ENCODE data around the gene PEAK1. TPM values are rescaled to one million over a fixed set of nuclear protein-coding genes. Genes with fewer than 3 reads are reported as not detected.

Gene PEAK1
- total and polyA plus RNA-seq, 9 of the 15 experiments (the other 6 are each of a cell fraction or from before 2014, with no cell fraction given): 0.99 to 22.4 (median 10.8) TPM

DNA sequence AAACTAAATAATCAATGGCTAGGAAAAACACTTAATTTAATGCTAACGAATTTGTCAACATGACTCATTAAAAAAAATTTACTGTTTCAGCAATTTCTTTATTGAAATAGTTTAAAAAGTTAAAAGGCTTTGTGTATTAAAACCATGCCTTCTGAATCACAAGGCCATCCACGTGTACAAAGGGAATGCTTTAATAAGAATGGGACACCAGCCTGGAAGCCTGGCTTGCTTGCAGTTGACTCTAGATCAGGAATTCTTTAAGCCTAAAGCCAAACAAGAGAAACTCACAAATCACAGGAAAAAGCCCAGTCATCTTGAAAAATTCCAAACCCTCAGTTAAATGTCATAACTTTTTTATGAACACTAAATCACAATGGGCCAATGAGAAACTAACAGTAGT is 137.6 kb downstream of the PEAK1 start (continued):
- TF ChIP-seq ZNF232 (CRISPR knock-in tag; IDR thresholded peaks at IDR 0.05) (no peak), MAFF (IDR thresholded peaks at IDR 0.05; ENCODE audit: low read length) (no peak)

DNA sequence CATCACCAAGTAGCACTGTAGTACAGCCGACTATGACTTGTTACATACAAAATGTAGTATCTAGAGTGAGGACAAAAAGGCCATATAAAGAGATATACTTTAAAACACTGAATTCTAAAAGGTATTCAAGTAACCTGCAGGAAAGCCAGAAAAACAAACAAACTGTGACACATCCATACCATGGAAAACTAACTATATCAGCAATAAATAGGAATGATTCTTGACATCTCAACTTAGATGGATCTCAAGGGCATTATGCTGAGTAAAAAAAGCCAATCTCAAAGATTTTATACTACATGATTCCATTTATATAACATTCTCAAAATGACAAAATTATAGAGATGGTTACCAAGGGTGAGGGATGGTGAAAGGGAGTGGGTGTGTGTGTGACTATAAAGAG is 143.0 kb downstream of the PEAK1 start:
- POLR2A ChIA-PET: no interaction called here
- in situ Hi-C loops (cut with MboI): no loop called here
- no peak overlapping the region for H3K9ac ChIP-seq (ENCODE audit: insufficient read depth in 1 of 2, low read depth in 2 of 2, low read length in 2 of 2)
- no peak overlapping the region for H3K4me3 ChIP-seq
- no peaks in the 10 kb centered on the region for H3K4me1 ChIP-seq (replicated peaks in 1 of 2; ENCODE audit: control insufficient read depth in 2 of 2, insufficient read depth in 2 of 2, low read length in 2 of 2)
- H3K9me3 ChIP-seq (replicated peaks; ENCODE audit: control insufficient read depth, insufficient read depth, low read depth, low read length): no peaks in the 10 kb centered on the region
- H3K27ac ChIP-seq (ENCODE audit: extremely low read depth, low read depth, low read length): no peak overlapping the region
- TF ChIP-seq ZNF316 (IDR thresholded peaks at IDR 0.05) (peak; percentile 66), PTBP1 (IDR thresholded peaks at IDR 0.05; ENCODE audit: low read depth, low read length) (no peak), HIVEP1 (CRISPR knock-in tag; IDR thresholded peaks at IDR 0.05) (no peak), HDAC8 (tag; IDR thresholded peaks at IDR 0.05) (no peak), CGGBP1 (CRISPR knock-in tag; IDR thresholded peaks at IDR 0.05) (no peak), C11orf30 (IDR thresholded peaks at IDR 0.05; ENCODE audit: low read depth) (peak; percentile 35), SIN3B (IDR thresholded peaks at IDR 0.05; ENCODE audit: low read depth) (no peak), NR2F6 (CRISPR knock-in tag; IDR thresholded peaks at IDR 0.05) (no peak), FOXJ3 (CRISPR knock-in tag; IDR thresholded peaks at IDR 0.05) (no peak)
- H3K4me2 ChIP-seq (ENCODE audit: insufficient read depth, low read length): no peak overlapping the region
- no peak for ATAC-seq
- CTCF ChIA-PET (ENCODE audit: low intra/inter-chr PET ratio): interaction anchor here (0.7 kb wide), 1 partner anchor 49 kb away, joined by 3 read pairs; no protein-coding TSS in a partner anchor
- H3K27me3 ChIP-seq (ENCODE audit: control insufficient read depth in 2 of 2, insufficient read depth in 2 of 2, low read length in 2 of 2): no peaks in the 10 kb centered on the region
- no peak overlapping the region for H2AFZ ChIP-seq (ENCODE audit: low read depth, low read length)
- H3K36me3 ChIP-seq (ENCODE audit: control insufficient read depth, insufficient read depth, low read length): no peaks in the 10 kb centered on the region; the same call in 2 of the 3 replicates
- no TSS peak for BruUV-seq (replicated peaks)
- no peaks in the 10 kb centered on the region for H3K79me2 ChIP-seq (ENCODE audit: control insufficient read depth, insufficient read depth, low read length)
- no peaks in the 10 kb centered on the region for H4K20me1 ChIP-seq (replicated peaks; ENCODE audit: control insufficient read depth, insufficient read depth, low read length)
- no peak for FAIRE-seq
- no peaks in the 10 kb centered on the region for H3K9me1 ChIP-seq (ENCODE audit: control insufficient read depth, insufficient read depth, low read length)
- no peak for DNase-seq (ENCODE audit: extremely low read depth in 1 of 4, low spot score in 3 of 4)
- WGBS (ENCODE audit: insufficient coverage, low coverage, missing lambda C conversion rate): 82% methylated on average over 1 of the region's 1 CpG
- intact Hi-C loops (cut with micrococcal nuclease): no loop called here

Measured in K562 (cell line).